Endothelial cell of umbilical vein (primary cell): ENCODE results near the gene TRANK1.

Source experiments
- CTCF ChIP-seq, 2 donors: IDR thresholded peaks; 1 replicate in 1 of 2; 2 replicates in 1 of 2; pipeline ENCODE4 v1.5.1; 2011; ENCODE audit warnings: low read length in 2 of 2, mild to moderate bottlenecking in 2 of 2, moderate library complexity in 2 of 2, control low read depth in 1 of 2, inconsistent platforms in 1 of 2, low read depth in 1 of 2; ENCODE audit not compliant: insufficient read depth in 1 of 2; ENCODE audit errors: extremely low read depth in 1 of 2
- EZH2 ChIP-seq: IDR thresholded peaks from 2 replicates; pipeline ENCODE4 v1.6.1; 2012; ENCODE audit warnings: borderline replicate concordance, low read depth, mild to moderate bottlenecking, moderate library complexity, low read length, inconsistent platforms; ENCODE audit not compliant: severe bottlenecking
- GATA2 ChIP-seq: IDR thresholded peaks from 2 replicates; pipeline ENCODE4 v1.7.0; 2011; ENCODE audit warnings: low read depth, mild to moderate bottlenecking, moderate library complexity, mixed read lengths, low read length; ENCODE audit not compliant: insufficient read length, insufficient read depth
- JUN ChIP-seq: IDR thresholded peaks from 2 replicates; pipeline ENCODE4 v1.6.1; 2011; ENCODE audit warnings: borderline replicate concordance, low read depth; ENCODE audit not compliant: insufficient read length, insufficient read depth
- MYC ChIP-seq: IDR thresholded peaks from one replicate; pipeline ENCODE4 v1.6.1; 2011; ENCODE audit warnings: mild to moderate bottlenecking, low read depth, low read length
- POLR2A ChIP-seq: IDR thresholded peaks from 2 replicates; pipeline ENCODE4 v1.6.1; 2012; ENCODE audit warnings: low read depth, mild to moderate bottlenecking, control low read depth, low read length
- POLR2AphosphoS5 ChIP-seq: IDR thresholded peaks from 2 replicates; pipeline ENCODE4 v1.6.1; 2012; ENCODE audit warnings: low read depth, mild to moderate bottlenecking, control low read depth, low read length, moderate library complexity; ENCODE audit not compliant: insufficient read depth

GRCh38 chr3:36796161-36796560 lies 148.7 kb downstream of the TRANK1 start:
- TF ChIP-seq MYC (no peak), EZH2 (no peak), POLR2A (no peak), CTCF (IDR thresholded peaks at IDR 0.05; ENCODE audit: extremely low read depth in 1 of 2, insufficient read depth in 1 of 2, low read depth in 1 of 2, low read length in 2 of 2) (no peak), POLR2AphosphoS5 (no peak), JUN (no peak), GATA2 (no peak)
